Neural crest cell (in vitro differentiated cells): ENCODE results near the gene PGM1. TPM values are rescaled to one million over a fixed set of nuclear protein-coding genes. Genes with fewer than 3 reads are reported as not detected.
"Not testable (repeated sequence)": the region's sequence is repeated elsewhere in the genome, so short reads cannot be mapped to it uniquely, and the experiment has no call there.

Experiments used
- DNase-seq: peaks from one replicate; pipeline ENCODE4 v3.0.0; 2021; ENCODE audit warnings: low read depth, mixed read lengths, low spot score
- H3K27ac Mint-ChIP-seq: one replicate; pipeline ENCODE4 v1.8.0; 2021; ENCODE audit warnings: mild to moderate bottlenecking, mixed read lengths; ENCODE audit not compliant: unreplicated experiment
- H3K27me3 Mint-ChIP-seq: 2 replicates; pipeline ENCODE4 v1.8.0; 2021; ENCODE audit warnings: low read depth, mild to moderate bottlenecking, mixed read lengths
- H3K36me3 Mint-ChIP-seq: 2 replicates; pipeline ENCODE4 v1.8.0; 2021; ENCODE audit warnings: low read depth, mild to moderate bottlenecking, mixed read lengths
- H3K4me1 Mint-ChIP-seq: 2 replicates; pipeline ENCODE4 v1.8.0; 2021; ENCODE audit warnings: mixed read lengths
- H3K4me3 Mint-ChIP-seq: one replicate; pipeline ENCODE4 v1.8.0; 2021; ENCODE audit warnings: mild to moderate bottlenecking, mixed read lengths
- H3K9me3 Mint-ChIP-seq: 2 replicates; pipeline ENCODE4 v1.8.0; 2021; ENCODE audit warnings: mixed read lengths
- total RNA-seq: library from RNA; stranded (reverse); gene quantifications from 2 replicates; pipeline ENCODE4 v1.2.1, GENCODE V29; 2021
- TF ChIP-seq, protein P1 (sequence below): fragments of 200-600 bp; sonication (generic); conservative IDR thresholded peaks from 2 replicates; pipeline ENCODE4 v1.5.0; 2021; ENCODE audit warnings: antibody characterized with exemption, mild to moderate bottlenecking

Gene PGM1
- total RNA-seq, 1 donor from 2014 or later, result 35.3 TPM

- no peak overlapping the region for H3K4me3 Mint-ChIP-seq
- TF ChIP-seq, protein P1, sequence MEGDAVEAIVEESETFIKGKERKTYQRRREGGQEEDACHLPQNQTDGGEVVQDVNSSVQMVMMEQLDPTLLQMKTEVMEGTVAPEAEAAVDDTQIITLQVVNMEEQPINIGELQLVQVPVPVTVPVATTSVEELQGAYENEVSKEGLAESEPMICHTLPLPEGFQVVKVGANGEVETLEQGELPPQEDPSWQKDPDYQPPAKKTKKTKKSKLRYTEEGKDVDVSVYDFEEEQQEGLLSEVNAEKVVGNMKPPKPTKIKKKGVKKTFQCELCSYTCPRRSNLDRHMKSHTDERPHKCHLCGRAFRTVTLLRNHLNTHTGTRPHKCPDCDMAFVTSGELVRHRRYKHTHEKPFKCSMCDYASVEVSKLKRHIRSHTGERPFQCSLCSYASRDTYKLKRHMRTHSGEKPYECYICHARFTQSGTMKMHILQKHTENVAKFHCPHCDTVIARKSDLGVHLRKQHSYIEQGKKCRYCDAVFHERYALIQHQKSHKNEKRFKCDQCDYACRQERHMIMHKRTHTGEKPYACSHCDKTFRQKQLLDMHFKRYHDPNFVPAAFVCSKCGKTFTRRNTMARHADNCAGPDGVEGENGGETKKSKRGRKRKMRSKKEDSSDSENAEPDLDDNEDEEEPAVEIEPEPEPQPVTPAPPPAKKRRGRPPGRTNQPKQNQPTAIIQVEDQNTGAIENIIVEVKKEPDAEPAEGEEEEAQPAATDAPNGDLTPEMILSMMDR, result no peak
- DNase-seq, result no peak
- no peaks in the 10 kb centered on the region for H3K27me3 Mint-ChIP-seq
- H3K9me3 Mint-ChIP-seq, result peaks cover 2% of the 10 kb centered on the region
- no peaks in the 10 kb centered on the region for H3K4me1 Mint-ChIP-seq
- H3K36me3 Mint-ChIP-seq, result peaks cover 12% of the 10 kb centered on the region
- H3K27ac Mint-ChIP-seq, result peak overlapping the region; percentile 46
Observed at GRCh38 chr1:63569640-63570316, 23.4 kb upstream of the PGM1 start.

DNA sequence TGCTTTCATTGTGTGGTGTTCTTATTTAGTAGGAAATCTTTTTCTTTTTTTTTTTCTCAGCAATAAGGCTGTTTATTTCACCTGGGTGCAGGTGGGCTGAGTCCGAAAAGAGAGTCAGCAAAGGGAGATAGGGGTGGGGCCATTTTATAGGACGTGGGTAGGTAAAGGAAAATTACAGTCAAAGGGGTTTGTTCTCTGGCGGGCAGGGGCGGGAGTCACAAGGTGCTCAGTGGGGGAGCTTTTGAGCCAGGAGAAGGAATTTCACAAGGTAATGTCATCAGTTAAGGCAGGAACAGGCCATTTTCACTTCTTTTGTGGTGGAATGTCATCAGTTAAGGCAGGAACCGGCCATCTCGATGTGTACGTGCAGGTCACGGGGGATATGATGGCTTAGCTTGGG, 20.5 kb upstream of the PGM1 start:
- H3K36me3 Mint-ChIP-seq, H3K27me3 Mint-ChIP-seq, DNase-seq, H3K4me1 Mint-ChIP-seq, H3K9me3 Mint-ChIP-seq, H3K4me3 Mint-ChIP-seq, H3K27ac Mint-ChIP-seq: not testable (repeated sequence)

DNA sequence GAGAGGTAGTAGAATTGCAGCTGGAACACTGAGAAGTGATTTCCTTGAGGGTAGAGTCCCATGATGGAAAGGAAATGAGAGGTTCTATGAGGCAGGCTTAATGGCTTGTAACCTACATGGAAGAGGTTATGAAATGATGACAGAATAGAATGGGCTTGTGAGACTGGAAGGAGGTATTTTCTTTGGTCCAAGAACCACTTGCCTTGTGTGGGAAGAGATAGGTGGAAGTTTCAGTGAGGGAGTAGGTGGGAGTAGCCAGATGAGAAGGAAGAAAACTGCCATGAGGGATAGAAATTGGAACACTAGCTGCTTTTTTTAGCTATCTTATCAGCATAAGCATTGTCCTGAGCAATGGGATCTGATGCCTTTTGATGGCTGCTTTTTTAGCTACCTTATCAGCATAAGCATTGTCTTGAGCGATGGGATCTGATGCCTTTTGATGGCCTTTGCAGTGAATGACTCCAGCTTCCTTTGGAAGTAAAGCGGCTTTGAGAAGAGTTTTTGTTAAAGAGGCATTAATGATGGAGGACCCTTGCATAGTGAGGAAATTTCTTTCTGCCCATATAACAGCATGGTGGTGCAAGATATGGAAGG, 18.9 kb upstream of the PGM1 start:
- not testable (repeated sequence) for H3K9me3 Mint-ChIP-seq, H3K4me3 Mint-ChIP-seq, H3K36me3 Mint-ChIP-seq, DNase-seq, H3K27ac Mint-ChIP-seq, H3K27me3 Mint-ChIP-seq, H3K4me1 Mint-ChIP-seq

DNA sequence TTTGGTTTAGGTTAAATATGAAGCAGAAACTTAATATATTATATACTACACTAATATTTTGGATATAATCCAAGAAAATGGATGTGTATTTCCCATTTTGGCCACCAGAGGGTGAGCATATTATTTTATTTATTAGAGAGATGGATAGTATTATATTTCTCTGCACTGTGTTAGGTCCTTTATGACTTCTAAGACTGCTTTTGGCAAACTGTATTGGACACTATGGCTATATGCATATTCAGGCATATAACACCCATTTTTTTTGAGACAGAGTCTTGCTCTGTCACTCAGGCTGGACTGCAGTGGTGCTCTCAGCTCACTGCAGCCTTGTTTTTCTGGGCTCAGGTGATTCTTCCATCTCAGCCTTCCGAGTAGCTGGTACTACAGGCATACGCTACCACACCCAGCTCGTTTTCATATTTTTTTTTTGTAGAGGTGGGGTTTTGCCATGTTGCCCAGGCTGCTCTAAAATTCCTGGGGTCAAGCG, 17.8 kb upstream of the PGM1 start:
- no peaks in the 10 kb centered on the region for H3K27me3 Mint-ChIP-seq
- no peak overlapping the region for H3K4me3 Mint-ChIP-seq
- TF ChIP-seq, protein P1, result peak; percentile 86
- peaks cover 6% of the 10 kb centered on the region for H3K9me3 Mint-ChIP-seq
- H3K36me3 Mint-ChIP-seq, result peaks cover 2% of the 10 kb centered on the region
- no peaks in the 10 kb centered on the region for H3K4me1 Mint-ChIP-seq
- peak; percentile 9 for DNase-seq
- H3K27ac Mint-ChIP-seq, result no peak overlapping the region

GRCh38 chr1:63586326-63586725, 6.9 kb upstream of the PGM1 start:
- not testable (repeated sequence) for H3K4me3 Mint-ChIP-seq, DNase-seq, H3K27ac Mint-ChIP-seq, H3K9me3 Mint-ChIP-seq, H3K36me3 Mint-ChIP-seq, H3K27me3 Mint-ChIP-seq, H3K4me1 Mint-ChIP-seq

DNA sequence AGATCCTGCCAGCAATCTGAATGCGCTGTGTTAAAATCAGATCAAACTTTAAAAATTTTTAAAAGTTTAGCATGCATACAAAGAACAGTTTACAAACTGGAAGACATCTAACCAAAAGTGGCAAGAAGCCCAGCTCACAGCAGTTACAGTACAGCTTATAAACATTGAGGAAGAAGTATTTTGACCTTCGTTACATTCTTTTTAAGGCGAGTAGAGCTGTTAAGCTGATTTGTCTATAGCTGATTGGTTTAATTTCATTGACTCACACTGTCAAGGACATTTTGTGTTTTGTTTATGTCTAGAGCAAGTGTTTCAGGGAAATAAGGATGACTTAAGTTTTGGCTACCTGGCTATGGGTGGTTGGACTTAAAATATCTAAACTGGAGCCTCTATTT, 3.0 kb upstream of the PGM1 start:
- Mint-ChIP-seq H3K9me3 (no peaks in the 10 kb centered on the region), H3K27ac (no peak overlapping the region), H3K36me3 (no peaks in the 10 kb centered on the region), H3K4me1 (no peaks in the 10 kb centered on the region), H3K4me3 (no peak overlapping the region), H3K27me3 (no peaks in the 10 kb centered on the region)
- no peak for DNase-seq
- TF ChIP-seq, protein P1, result no peak

- Mint-ChIP-seq H3K9me3 (no peaks in the 10 kb centered on the region), H3K4me3 (peak overlapping the region; percentile 98), H3K36me3 (no peaks in the 10 kb centered on the region), H3K4me1 (peaks cover 4% of the 10 kb centered on the region), H3K27me3 (no peaks in the 10 kb centered on the region), H3K27ac (no peak overlapping the region)
- DNase-seq, result no peak
- TF ChIP-seq, protein P1, result no peak
Observed at GRCh38 chr1:63592536-63593302, 492 bp upstream of the PGM1 start.
